Measurements from ENCODE around the gene METTL3.

- TF ChIP-seq POLR2AphosphoS5 (IDR thresholded peaks at IDR 0.05; ENCODE audit: low read depth, low read length), result no peak
- TF ChIP-seq SIN3A (IDR thresholded peaks at IDR 0.05; ENCODE audit: borderline replicate concordance, insufficient read depth, low read length), result no peak
- no peak for TF ChIP-seq TAF1 (IDR thresholded peaks at IDR 0.05; ENCODE audit: borderline replicate concordance, insufficient read depth, low read length)
These were observed 18.4 kb upstream of the METTL3 start for GRCh38 chr14:21529515-21529914.
